HFFc6 (cell line): ENCODE data around the gene EPHA4. TPM values are rescaled to one million over a fixed set of nuclear protein-coding genes. Genes with fewer than 3 reads are reported as not detected.

Experiments
- DNase-seq: peaks from one replicate; pipeline ENCODE4 v3.0.0-alpha.2; 2018
- H3K27ac Mint-ChIP-seq: 2 replicates; pipeline ENCODE4 v1.8.0; 2020; ENCODE audit warnings: mild to moderate bottlenecking, mixed read lengths
- H3K27me3 Mint-ChIP-seq: 2 replicates; pipeline ENCODE4 v1.8.0; 2021; ENCODE audit warnings: mild to moderate bottlenecking, moderate library complexity, mixed read lengths; ENCODE audit not compliant: insufficient read depth
- H3K36me3 Mint-ChIP-seq: 2 replicates; pipeline ENCODE4 v1.8.0; 2021; ENCODE audit warnings: low read depth, mixed read lengths
- H3K4me1 Mint-ChIP-seq: 2 replicates; pipeline ENCODE4 v1.8.0; 2020; ENCODE audit warnings: low read depth, mixed read lengths
- H3K4me3 Mint-ChIP-seq: 2 replicates; pipeline ENCODE4 v1.8.0; 2020; ENCODE audit warnings: mild to moderate bottlenecking, moderate library complexity, mixed read lengths
- H3K9me3 Mint-ChIP-seq: 2 replicates; pipeline ENCODE4 v1.8.0; 2020; ENCODE audit warnings: mild to moderate bottlenecking, mixed read lengths
- total RNA-seq, 6 experiments: library from RNA; stranded (reverse); fragmentation: NEBNext Ultra II Directional; extraction: Animal tissue kit (Norgen Biotek cat#: 25700); gene quantifications; 2 replicates in 1 of 6; 3 replicates in 5 of 6; pipeline ENCODE4 v1.2.3, GENCODE V29; 2021
- TF ChIP-seq, protein P1 (sequence below): fragments of 200-600 bp; sonication (generic); IDR thresholded peaks from 2 replicates; pipeline ENCODE4 v1.5.0; 2021; ENCODE audit warnings: antibody characterized with exemption, mild to moderate bottlenecking

Gene EPHA4
- total RNA-seq, 6 experiments from 2014 or later: 41.4 to 65.3 (median 51.9) TPM

DNA sequence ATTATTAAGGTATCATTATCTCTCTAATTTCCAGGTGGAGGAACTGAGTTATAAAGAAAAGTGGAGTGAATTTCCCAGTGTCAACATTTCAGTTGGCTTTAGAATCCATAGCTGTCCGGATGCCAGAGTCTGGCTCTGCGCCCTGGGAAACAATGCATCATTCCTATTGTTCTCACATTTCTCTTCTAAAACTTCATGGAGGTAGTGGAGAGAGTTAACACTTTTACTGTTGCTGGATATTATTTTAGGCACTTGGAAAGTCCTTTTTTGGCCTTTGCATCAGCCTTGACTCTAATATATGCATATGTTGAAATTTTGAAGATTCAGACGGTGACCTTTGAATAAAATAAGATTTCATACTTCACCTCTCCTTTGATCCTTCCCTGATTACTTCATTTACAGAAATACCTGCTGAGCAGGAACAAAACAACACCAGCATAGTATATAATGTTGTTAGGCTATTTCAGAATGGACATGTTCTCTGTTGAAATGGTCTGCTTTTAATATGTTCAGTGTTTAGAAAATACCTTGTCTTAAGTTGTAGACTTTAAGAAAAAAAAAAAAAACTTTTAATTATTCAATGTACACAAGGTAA lies 148.8 kb downstream of the EPHA4 start:
- DNase-seq: no peak
- Mint-ChIP-seq H3K36me3 (peaks cover 59% of the 10 kb centered on the region), H3K27ac (no peak overlapping the region), H3K4me1 (peaks cover 14% of the 10 kb centered on the region), H3K4me3 (no peak overlapping the region; the same call in 1 of the 2 replicates), H3K27me3 (no peaks in the 10 kb centered on the region; the same call in none of the 2 replicates), H3K9me3 (no peaks in the 10 kb centered on the region)
- TF ChIP-seq, protein P1, sequence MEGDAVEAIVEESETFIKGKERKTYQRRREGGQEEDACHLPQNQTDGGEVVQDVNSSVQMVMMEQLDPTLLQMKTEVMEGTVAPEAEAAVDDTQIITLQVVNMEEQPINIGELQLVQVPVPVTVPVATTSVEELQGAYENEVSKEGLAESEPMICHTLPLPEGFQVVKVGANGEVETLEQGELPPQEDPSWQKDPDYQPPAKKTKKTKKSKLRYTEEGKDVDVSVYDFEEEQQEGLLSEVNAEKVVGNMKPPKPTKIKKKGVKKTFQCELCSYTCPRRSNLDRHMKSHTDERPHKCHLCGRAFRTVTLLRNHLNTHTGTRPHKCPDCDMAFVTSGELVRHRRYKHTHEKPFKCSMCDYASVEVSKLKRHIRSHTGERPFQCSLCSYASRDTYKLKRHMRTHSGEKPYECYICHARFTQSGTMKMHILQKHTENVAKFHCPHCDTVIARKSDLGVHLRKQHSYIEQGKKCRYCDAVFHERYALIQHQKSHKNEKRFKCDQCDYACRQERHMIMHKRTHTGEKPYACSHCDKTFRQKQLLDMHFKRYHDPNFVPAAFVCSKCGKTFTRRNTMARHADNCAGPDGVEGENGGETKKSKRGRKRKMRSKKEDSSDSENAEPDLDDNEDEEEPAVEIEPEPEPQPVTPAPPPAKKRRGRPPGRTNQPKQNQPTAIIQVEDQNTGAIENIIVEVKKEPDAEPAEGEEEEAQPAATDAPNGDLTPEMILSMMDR: no peak

DNA sequence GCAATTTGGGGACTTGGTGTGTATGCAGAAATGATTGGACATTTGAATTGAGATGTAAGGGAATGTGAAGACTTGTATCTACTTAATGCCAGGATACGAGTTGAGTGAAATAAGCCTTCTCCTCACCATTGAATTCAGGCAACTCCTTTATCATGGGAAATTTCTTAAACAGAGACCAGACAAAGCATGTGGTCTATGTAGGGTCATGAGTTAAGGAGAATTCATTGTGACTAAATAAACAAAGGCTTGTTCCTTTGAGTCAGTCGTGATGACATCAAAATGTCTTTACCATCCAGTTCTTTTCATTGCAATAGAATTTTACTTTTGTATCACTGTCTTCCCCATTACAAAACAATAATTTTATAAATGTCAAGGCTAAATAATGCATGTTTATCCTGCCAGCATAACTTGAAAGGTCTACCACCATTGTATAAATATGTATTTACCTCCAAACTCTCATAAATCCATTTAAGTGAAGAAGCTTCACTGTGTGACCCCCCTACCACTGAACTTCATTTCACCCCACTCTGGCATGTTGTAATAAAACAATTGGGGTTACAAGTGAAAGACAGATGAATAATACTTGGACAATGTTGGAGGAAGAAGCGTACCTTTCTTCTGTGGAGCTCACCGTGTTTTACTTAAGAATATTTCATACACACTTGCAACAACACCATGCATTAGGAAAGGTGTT lies 149.4 kb downstream of the EPHA4 start:
- Mint-ChIP-seq H3K4me1 (peaks cover 14% of the 10 kb centered on the region), H3K27me3 (no peaks in the 10 kb centered on the region; the same call in none of the 2 replicates), H3K27ac (no peak overlapping the region), H3K36me3 (peaks cover 58% of the 10 kb centered on the region), H3K9me3 (no peaks in the 10 kb centered on the region), H3K4me3 (no peak overlapping the region)
- TF ChIP-seq, protein P1: no peak
- DNase-seq: no peak

DNA sequence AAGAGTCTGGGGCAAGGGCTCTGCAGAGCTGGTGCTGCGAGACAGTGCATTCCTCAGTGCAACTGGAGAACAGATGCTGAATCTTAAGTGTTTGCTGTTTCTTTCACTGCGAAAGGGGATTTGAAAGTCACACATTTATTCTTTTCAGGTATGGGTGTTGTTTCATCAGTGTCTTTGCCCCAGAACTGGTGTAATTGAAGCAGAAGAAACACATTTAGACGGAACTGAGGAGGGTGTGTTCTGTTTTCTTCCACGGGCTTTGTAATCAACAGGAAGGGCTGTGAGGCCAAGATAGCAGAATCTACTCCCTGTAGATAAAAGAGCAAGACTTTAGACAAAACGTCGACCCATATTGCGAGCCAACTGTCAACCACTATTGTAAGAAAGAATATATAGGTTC lies 151.9 kb downstream of the EPHA4 start:
- no peak for DNase-seq
- Mint-ChIP-seq H3K4me3 (no peak overlapping the region), H3K36me3 (peaks cover 56% of the 10 kb centered on the region), H3K27ac (no peak overlapping the region), H3K27me3 (no peaks in the 10 kb centered on the region), H3K9me3 (no peaks in the 10 kb centered on the region), H3K4me1 (peaks cover 19% of the 10 kb centered on the region)
- TF ChIP-seq, protein P1: no peak

DNA sequence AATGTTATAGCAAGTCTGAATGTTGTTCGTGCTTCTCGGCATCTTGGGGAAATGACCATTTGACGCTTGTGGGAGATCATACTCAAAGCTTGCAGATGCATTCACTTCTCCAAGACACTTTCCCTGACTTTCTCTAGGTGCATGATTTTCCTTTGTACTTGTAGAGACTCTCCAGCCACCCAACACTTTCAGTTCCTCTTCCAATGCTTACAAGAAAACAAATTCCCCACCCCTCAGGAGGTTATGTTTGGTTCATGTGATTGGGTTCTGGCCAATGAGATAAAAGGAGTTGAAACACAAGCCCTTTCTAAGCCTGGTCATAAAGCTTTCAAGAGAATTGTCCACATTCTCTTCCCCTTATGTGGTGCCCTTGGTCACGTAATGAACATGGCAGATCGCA lies 156.3 kb downstream of the EPHA4 start:
- H3K27ac Mint-ChIP-seq: no peak overlapping the region
- no peaks in the 10 kb centered on the region; the same call in none of the 2 replicates for H3K27me3 Mint-ChIP-seq
- H3K4me1 Mint-ChIP-seq: peaks cover 5% of the 10 kb centered on the region; the same call in 1 of the 2 replicates
- TF ChIP-seq, protein P1: no peak
- H3K4me3 Mint-ChIP-seq: no peak overlapping the region
- DNase-seq: no peak
- H3K9me3 Mint-ChIP-seq: no peaks in the 10 kb centered on the region
- peaks cover 30% of the 10 kb centered on the region for H3K36me3 Mint-ChIP-seq

DNA sequence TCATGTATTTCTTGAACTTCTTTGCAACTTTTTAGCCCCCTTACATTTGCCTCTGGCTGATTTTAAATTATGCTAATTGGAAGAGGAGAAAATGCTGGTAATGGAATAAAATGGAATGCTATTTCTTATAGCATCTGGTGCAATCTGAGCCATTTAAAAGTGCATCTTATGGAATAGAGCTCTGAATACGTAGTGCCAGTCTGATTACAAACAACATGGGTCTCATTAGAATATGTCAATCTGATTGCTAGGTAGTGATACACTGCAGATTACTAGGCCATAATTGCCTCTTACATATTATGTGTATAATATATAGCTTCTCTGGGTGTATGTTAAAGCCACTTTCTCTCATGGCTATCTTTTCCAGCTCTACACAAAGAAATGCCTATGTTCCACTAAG lies 159.1 kb downstream of the EPHA4 start:
- Mint-ChIP-seq H3K4me3 (no peak overlapping the region), H3K4me1 (peaks cover 5% of the 10 kb centered on the region; the same call in 1 of the 2 replicates), H3K36me3 (peaks cover 11% of the 10 kb centered on the region; the same call in 1 of the 2 replicates), H3K27ac (no peak overlapping the region), H3K9me3 (no peaks in the 10 kb centered on the region), H3K27me3 (no peaks in the 10 kb centered on the region; the same call in none of the 2 replicates)
- DNase-seq: no peak
- TF ChIP-seq, protein P1: no peak
